NCI-H82 treated with DMSO at 0.1 percent for 48 hours (cell line): ENCODE measurements around the gene RUBCN.
"Not testable (repeated sequence)": the region's sequence is repeated elsewhere in the genome, so short reads cannot be mapped to it uniquely, and the experiment has no call there.

Experiments
- DNase-seq: peaks from one replicate; lab custom pipeline; 2025; ENCODE audit not compliant: unreplicated experiment; lab: John Stamatoyannopoulos, UW

RUBCN gene

GRCh38 chr3:197659701-197660100, 77.0 kb downstream of the RUBCN start:
- DNase-seq = not testable (repeated sequence)

- not testable (repeated sequence) for DNase-seq
These were observed 77.6 kb downstream of the RUBCN start for GRCh38 chr3:197659144-197659543.

- not testable (repeated sequence) for DNase-seq
These were observed 78.0 kb downstream of the RUBCN start for GRCh38 chr3:197658706-197659105.

GRCh38 chr3:197657541-197658292, 79.0 kb downstream of the RUBCN start:
- not testable (repeated sequence) for DNase-seq

- not testable (repeated sequence) for DNase-seq
These were observed 79.7 kb downstream of the RUBCN start for GRCh38 chr3:197656960-197657359.

GRCh38 chr3:197656129-197656528, 80.6 kb downstream of the RUBCN start:
- not testable (repeated sequence) for DNase-seq

- DNase-seq = not testable (repeated sequence)
These were observed 81.7 kb downstream of the RUBCN start for GRCh38 chr3:197654998-197655330.

GRCh38 chr3:197654090-197654997, 82.4 kb downstream of the RUBCN start:
- DNase-seq = not testable (repeated sequence)

GRCh38 chr3:197652860-197653259, 83.8 kb downstream of the RUBCN start:
- DNase-seq = not testable (repeated sequence)

- not testable (repeated sequence) for DNase-seq
These were observed 89.1 kb downstream of the RUBCN start for GRCh38 chr3:197647649-197648048.

GRCh38 chr3:197647191-197647590, 89.5 kb downstream of the RUBCN start:
- DNase-seq = not testable (repeated sequence)

GRCh38 chr3:197646294-197646693, 90.4 kb downstream of the RUBCN start:
- not testable (repeated sequence) for DNase-seq

- not testable (repeated sequence) for DNase-seq
These were observed 99.1 kb downstream of the RUBCN start for GRCh38 chr3:197637556-197637955.

GRCh38 chr3:197631989-197632388, 104.7 kb downstream of the RUBCN start:
- DNase-seq = not testable (repeated sequence)

GRCh38 chr3:197630766-197631165, 105.9 kb downstream of the RUBCN start:
- DNase-seq = not testable (repeated sequence)

- DNase-seq = not testable (repeated sequence)
These were observed 107.4 kb downstream of the RUBCN start for GRCh38 chr3:197629286-197629685.

GRCh38 chr3:197627772-197628523, 108.8 kb downstream of the RUBCN start:
- DNase-seq = not testable (repeated sequence)

GRCh38 chr3:197627158-197627771, 109.4 kb downstream of the RUBCN start:
- DNase-seq = not testable (repeated sequence)

- DNase-seq = not testable (repeated sequence)
These were observed 110.1 kb downstream of the RUBCN start for GRCh38 chr3:197626404-197627157.

GRCh38 chr3:197621478-197621877, 115.2 kb downstream of the RUBCN start:
- DNase-seq = not testable (repeated sequence)
